GM18520 (cell line): Measurements from ENCODE around the gene NSD2.

ENCODE experiments used
- ATAC-seq: cut with Tn5 transposase; IDR thresholded peaks from one replicate; pipeline ENCODE4 v1.9.1; 2021; ENCODE audit not compliant: unreplicated experiment

Gene NSD2

DNA sequence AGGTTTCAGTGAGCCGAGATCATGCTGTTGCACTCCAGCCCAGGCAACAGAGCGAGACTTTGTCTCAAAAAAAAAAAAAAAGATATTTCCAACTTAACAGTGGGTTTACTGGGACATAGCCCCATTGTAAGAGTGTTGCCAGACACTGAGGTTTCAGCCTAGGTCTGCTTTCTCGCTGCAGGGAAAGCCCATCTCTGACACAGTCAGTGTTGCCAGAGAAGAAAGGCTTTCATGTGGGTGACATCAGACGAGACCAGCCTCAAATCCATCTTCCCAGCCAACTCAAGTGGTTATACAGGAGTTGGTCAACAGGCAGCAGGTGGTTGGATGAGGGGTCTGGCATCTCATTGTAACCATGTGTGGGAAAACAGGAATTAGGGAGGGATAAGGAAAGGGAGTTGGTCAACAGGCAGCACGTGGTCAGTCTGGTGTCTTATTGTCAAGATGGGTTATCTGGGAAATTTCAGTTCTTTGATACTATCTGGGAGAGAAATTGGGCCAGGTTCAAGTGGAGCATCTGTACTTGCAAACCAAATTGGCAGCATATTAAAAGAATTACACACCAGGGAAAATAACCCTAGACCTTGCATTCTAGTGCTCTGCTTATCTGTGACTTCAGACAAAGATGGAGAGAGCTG is 96.4 kb downstream of the NSD2 start:
- no peak for ATAC-seq

DNA sequence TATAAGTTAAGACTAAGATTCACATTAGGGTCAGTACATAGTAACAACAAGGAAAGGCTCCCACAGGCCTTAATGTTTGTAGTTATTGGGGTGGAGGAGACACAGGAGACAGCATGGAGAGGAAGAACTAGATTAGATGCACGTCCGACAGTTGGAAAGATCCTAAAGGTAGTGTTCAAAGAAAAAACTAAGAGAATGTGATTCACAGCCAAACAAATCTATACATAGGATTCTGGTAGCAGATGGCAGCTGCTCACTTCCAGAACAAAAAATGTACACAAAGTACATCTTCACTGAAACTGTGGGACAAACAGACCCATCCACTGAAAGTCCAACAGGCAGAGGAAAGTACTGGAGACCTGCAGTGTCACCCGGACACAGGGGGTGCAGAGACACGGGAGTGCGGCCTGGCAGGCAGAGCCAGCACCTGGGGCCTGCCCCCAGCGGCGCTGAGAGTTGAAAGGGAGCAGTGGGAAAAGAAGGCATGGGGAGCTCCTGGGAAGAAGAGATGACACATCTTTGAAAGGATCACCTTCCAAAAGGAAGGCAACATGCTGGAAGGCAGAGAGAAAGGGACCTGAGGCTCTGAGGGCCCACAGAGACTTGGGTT is 97.6 kb downstream of the NSD2 start:
- no peak for ATAC-seq

DNA sequence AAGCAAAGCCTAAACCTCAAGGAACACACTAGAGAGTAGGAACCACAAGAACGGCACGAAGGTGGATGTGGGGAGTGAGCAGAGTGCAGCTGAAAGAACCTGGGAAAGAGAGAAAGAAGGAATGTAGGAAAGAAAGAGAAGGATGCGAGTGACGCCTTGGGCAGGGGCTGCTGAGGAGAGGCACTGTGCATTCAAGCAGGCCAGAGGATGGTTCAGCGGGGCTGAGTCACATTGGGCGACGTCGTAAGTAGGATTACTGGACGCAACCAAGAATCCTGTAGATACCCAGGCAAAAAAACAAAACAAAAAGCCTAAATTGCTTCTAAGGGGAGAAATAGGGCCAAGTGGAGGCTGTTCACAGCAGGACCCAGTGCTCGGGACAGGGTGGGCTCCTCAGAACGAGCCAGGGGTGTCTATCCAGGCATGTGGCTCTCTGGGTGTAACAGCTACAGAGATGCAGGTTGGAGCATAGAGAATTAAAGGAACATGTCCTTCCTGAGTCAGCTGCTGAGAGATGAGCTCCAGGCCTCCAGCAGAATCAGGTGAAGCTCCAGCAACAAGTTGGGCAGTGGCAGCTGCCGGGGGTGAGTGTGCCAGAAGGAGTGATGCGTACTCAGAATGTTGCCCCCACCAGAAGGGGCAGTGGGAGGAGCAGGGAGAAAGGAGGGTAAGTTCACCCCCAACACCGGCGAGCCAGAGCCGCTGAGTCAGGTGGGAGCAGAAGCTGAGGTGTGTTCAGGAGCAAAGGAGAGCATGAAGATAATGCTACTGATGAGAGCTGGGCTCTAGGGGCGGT is 98.9 kb downstream of the NSD2 start:
- no peak for ATAC-seq

DNA sequence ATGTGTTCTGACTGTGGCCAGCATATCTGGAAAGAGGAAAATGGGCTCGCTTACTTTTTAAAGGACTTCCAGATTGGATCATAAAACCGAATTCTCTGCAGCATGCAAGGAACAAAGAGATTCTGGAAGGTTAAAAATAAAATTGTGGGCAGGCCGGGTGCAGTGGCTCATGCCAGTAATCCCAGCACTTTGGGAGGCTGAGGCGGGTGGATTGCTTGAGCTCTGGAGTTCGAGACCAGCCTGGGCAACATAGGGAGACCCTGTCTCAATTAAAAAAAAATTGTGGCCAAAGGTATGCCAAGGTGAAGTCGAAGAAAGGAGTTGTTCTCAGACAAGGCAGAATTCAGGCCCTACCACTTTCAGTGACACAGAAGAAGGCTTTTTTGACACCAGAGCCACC is 99.7 kb downstream of the NSD2 start:
- no peak for ATAC-seq

DNA sequence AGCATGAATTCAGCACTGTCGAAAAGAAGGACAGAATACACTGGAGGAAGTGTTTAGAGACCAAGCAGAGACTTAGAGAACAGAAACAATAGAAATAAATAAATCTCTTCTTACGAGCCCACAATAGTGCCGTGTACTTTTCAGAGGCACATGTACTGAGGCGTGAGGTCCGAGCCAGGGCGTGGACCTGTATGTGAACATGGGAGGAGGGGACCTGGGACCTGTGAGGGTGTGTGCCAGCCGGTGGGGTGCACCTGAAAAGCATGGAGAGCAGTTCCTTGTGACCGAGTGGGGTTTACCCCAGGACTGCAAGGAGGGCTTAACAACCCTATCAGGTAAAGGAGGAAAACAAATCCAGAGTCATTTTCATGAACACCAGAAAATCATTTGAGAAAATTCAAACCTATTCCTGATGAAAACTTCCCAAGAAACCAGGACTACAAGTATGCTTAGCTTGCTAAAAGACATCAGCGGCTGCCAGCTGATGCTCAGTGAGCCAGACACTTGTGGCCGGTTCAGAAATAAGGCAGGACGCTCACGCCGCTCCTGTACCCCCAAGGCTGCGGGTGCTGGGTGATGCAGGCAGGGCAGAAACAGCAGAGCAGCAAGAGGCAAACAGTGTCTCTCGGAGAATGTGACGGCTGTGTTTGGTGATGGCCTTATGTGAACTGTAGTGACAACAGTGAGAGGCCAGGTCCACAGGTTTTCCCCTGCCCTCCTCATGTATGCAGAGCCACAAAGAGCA is 100.4 kb downstream of the NSD2 start:
- ATAC-seq, result no peak

DNA sequence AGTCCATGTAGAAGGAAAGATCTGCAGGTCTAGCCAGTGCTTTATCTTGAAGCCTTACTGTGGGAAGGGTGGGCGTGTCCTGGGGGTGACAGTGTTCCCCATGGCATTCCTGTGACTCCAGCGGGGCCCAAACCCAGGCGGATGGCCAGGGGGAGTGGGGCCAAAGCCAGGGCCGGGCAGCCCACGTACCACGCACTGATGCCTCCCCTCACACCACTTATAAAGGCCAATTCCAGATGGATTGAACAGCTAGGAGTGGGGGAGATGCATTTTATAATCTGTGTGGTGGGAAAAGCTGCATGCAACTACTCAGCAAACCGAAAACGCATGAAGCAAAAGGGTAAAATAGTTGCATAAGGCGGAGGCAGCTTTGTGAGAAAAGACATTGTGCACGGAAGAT is 101.2 kb downstream of the NSD2 start:
- no peak for ATAC-seq

DNA sequence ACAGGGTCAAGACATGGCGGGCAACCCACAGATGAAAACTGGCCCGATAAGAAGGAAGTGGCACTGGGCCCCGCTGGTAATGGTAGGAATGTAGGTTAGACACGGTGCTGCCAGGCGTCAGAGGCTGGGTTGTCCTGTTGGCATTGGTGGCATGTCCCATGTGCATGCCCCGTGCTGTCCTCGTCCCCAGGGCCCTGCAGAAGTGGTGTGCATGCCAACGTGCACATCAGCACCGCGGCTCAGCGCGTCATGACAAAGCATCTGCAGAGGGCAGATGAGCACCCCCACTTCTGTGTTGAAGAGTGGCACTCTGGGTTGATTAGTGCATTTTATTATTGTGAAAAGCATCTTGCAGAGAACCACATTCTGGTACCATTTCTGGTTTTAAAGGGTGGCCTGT is 102.0 kb downstream of the NSD2 start:
- ATAC-seq, result no peak

DNA sequence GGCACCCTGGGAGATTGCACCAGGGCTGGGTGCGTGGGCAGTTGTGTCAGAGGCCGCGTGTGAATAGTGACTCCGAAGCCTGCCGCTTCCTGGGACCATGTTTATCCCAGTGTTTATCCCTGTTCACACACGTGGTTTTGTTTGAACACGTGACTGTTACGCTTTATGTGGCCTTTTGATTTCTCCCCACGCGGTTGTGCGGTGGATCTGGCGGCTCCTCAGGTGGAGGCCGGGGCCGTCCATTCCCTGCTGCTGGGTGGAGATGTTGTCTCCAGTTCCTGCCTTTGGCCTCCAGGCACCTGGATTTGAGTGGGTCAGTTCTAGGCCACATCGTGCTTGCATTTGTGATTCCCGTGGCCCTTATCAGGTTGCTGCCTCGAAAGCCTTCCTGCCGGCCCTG is 102.5 kb downstream of the NSD2 start:
- no peak for ATAC-seq

DNA sequence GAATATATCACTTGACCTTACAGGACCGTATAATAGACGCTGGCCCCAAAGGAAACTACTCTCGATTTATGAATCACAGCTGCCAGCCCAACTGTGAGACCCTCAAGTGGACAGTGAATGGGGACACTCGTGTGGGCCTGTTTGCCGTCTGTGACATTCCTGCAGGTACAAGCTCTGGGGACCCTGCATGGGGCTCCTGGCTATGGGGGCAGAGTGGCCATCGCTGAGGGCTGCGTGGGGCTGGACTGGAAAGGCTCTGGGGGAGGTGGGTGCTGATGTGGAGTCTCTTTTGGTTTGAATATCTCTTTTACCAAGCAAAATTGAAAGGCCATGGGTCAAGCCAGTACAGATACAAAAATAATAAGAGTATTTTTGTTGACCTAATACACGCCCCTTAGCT is 103.6 kb downstream of the NSD2 start:
- ATAC-seq, result no peak

DNA sequence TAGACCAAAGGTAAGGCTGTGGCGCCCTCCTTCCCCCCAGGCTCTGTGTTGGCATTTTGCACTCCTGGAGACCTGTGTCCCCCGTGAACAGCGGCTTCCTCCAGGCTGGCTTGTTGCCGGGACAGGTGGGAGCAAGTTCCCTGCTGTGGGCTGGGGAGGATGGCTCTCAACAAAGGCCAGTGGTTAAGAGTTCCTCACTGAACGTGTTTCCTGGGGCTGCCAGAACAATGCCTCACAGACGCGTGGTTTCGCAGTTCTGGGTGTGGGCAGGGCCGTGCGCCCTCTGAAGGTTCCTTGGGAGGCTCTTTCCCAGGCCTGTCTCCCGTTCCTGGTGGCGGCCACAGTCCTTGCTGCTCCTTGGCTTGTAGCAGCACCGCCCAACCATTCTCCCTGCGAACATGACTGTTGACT is 104.2 kb downstream of the NSD2 start:
- no peak for ATAC-seq

DNA sequence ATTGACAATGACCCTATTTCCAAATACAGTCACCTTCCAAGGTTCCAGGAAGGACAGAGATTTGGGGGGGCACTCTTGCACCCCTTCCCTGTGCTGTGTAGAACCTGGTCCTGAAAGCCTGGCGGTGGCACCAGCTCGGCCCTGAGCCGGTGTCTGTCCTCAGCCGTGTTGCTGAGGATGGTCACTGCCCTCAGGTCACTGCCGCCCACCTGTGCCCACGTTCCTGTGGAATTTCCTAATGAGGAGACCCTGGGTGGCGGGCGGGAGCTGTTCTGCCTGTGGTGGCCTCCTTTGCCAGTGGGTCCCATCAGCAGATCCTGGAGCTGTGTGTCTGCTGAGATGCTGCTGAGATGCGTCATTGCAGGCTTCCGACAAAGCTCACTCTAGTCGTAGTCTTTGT is 104.7 kb downstream of the NSD2 start:
- no peak for ATAC-seq

DNA sequence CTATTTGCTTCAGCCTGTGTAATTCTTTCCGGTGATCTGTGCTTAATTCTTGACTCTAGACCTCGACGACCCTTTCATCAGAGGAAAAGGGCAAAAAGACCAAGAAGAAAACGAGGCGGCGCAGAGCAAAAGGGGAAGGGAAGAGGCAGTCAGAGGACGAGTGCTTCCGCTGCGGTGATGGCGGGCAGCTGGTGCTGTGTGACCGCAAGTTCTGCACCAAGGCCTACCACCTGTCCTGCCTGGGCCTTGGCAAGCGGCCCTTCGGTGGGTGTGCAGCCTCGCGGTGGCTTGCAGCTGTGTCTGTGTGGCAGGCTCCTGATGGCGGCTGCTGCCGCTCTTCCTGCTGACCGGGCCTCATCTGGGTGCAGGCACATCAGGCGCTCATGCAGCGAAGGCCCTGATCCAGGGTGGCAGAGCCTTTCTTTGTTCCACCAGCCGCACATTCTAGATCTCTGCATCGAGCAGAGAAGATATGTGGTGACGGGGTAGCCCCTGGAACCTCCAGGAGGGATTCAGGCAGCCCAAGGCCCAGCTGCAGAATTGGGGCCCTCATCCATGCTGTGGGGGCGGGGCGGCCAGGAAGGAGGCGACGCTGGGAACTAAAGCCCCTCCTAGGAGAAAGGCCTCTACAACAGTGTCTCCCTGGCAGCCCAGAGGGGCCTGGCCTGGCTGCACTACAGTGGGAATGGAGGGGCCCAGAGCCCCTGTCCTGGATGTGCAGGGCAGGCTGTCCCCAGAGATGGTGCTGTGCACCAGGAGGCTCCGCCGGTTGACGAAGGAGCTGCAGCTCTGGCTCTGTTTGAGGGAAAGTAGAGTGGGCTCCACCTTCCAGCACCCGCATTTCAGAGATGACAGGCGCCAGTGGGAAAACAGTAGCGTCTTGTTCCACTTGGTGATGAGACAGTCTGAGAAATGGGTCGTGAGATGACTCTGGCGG is 105.5 kb downstream of the NSD2 start:
- no peak for ATAC-seq

DNA sequence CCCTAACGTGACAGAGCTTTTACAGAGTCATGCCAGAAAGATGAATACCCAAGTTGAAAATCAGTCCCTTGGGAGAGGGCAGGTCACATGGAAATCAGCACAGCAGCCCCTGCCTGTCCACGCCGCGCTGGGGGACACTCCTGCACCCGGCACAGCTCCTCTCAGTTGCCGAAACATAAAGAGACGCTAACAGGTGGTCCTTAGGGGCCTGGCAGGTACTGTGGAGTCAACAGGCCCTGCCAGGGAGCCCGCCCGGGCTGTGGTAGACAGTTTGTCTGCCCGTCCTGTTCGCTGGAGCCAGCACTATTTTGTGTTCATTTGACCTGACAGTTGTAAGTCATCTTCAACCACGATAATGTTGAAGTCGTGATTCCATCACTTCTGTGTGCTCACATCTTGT is 107.0 kb downstream of the NSD2 start:
- ATAC-seq, result no peak

DNA sequence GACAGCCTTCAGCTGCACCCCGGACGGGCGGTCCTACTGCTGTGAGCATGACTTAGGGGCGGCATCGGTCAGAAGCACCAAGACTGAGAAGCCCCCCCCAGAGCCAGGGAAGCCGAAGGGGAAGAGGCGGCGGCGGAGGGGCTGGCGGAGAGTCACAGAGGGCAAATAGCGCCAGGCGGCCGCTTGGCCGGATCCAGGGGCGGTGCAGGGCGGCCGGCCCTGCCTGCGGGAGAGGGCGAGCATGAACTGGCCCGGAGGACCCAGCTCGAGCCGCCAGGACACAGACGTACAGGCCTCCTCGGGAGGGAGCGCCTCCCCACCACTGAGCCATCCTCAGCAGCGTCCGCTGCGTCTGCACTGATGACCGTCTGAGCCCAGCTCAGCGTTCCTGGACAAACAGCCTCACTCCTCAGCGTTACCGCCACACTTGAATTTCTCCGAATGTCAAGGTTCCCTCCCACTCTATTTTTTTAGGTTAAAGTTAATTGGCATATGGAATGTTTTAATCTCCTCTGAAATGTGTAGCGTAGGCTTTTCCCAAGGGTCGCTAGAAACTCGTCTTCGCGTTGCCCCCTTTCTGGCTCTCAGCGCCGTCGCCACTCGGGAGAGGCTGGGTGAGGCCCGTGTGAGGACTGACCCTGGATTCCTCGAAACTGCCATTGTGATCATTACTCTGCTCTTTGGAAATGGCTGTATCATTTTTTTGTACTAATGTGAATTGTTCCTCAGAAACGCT is 107.7 kb downstream of the NSD2 start:
- ATAC-seq, result no peak

DNA sequence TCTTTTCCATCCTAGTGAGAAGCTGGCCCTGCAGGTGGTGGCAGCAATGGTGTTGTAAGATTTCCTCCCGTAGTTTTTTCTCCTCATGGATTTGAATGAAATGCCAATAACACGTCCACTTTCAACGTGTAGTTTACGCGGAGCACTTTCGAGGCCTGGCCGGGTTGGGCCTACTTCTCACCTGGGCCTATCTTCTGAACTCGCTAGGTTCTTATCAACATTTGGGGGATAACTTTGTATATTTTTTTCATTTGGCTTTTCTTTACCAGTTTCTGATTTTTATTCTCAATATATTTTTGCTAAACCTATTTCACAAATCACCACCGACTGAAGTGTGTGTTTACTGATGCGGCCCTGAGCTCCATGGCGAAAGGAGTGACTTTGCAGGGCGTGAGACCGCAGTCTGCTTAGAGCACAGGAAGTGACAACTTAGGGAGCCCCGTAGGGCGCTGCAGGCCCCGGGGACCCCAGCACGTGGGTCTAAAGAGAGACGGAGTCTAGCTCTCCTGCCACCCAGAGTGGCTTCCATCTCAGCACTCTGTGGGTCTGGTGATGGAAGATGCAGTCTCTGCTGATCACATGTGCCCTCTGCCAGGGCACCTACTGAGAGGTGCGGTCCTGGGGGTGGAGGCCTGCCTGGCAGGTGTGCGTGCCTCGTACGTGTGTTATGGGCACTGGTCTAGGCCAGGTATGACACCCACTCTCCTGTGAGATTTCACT is 108.4 kb downstream of the NSD2 start:
- no peak for ATAC-seq

DNA sequence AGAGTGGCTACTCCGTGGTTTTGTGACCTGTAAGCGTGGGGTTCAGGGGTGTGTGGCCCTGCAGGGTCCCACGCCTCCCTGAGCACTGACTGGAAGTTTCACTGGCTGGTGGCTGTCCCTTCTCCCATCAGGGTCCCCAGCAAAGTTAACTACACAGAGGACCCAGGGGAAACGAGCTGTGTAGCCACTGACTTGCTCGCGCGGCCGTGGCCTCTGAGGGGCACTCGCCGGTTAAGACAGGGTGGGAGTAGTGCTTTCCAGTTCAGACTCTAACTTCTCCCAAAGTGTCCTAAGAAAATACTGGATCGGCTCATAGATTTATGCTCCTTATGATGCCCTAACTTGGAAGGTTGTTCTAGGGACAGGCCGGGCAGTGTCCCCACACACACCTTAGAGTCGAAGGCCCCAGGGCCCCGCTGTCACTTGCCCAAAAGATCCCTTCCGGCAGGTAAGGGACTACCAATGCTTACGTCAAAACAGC is 109.4 kb downstream of the NSD2 start:
- ATAC-seq, result no peak

DNA sequence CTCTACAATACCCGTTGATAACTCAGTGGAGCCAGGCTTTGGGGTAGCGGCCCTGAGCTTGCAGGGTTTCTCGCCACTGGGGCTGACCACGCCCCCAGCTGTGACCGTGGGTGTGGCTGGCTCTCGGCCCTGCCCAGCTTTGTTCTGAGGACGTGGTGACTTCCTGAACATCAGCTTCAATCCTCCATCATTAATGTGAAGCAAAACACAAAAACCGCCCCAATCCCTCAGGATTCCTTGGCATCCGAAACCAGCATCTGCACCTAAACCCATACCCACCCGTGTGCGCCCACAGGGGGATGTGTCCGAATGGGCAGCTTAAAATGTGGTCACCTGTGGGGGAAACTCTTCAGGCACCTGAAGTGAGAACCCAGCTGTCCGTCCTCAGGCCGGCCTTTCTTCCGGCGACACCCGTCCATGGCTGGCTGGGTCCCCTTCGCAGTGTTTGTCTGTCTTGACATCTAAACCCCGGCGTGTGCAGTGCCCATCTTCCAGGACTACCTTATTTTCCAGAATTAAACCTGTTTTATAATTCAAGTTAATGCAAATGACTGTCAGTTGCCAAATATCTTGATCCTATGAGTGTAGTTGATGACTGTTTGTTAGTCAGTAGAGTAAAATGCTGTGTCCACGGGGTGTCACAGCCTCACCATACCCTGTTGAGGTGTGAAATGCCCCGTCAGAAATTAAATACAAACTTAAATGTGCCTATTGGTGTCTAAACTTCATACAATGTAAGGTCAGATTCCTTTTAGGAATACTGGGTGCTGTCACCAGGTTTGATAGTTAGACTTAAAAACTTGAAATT is 110.3 kb downstream of the NSD2 start:
- no peak for ATAC-seq
